ENCODE data around the gene KCNE5. TPM values are rescaled to one million over a fixed set of nuclear protein-coding genes. Genes with fewer than 3 reads are reported as not detected.
"Not testable (repeated sequence)": the region's sequence is repeated elsewhere in the genome, so short reads cannot be mapped to it uniquely, and the experiment has no call there.

KCNE5 gene
- polyA plus RNA-seq, 2 donors = 0.06 to 0.07 TPM

DNA sequence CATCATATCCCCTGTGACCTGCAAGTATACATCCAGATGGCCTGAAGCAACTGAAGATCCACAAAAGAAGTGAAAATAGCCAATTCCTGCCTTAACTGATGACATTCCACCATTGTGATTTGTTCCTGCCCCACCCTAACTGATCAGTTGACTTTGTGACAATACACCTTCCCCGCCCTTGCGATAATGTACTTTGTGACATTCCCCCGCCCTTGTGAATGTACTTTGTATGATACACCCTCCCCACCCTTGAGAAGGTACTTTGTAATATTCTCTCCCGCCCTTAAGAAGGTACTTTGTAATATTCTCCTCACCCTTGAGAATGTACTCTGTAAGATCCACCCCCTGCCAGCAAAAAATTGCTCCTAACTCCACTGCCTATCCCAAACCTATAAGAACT, 48.9 kb downstream of the KCNE5 start:
- H3K4me3 ChIP-seq (ENCODE audit: low read depth in 1 of 2, low read length in 2 of 2); H3K36me3 ChIP-seq (ENCODE audit: control insufficient read depth in 2 of 2, insufficient read depth in 2 of 2, low read length in 1 of 2); H3K9me3 ChIP-seq (ENCODE audit: control insufficient read depth in 2 of 2, insufficient read depth in 1 of 2, low read depth in 1 of 2, low read length in 1 of 2); H3K4me1 ChIP-seq (ENCODE audit: control insufficient read depth in 2 of 2, insufficient read depth in 2 of 2, low read length in 1 of 2); H3K27ac ChIP-seq (ENCODE audit: low read depth in 2 of 2, low read length in 1 of 2): not testable (repeated sequence)
- 69 to 90% methylated on average over 3 to 4 of the region's 4 CpGs for WGBS, 2 donors
- H3K27me3 ChIP-seq (ENCODE audit: control insufficient read depth in 1 of 2, insufficient read depth in 2 of 2, low read length in 2 of 2) = peaks cover 0 to 12% of the 10 kb centered on the region in 2 donors

Other genes with a start within 250 kb of the KCNE5 start
- gene GUCY2F, start 143.1 kb downstream of the KCNE5 start, polyA plus RNA-seq = not detected
- gene NXT2, start 88.3 kb downstream of the KCNE5 start, polyA plus RNA-seq = 1 to 10 TPM; 3.2 to 6.8 TPM
- gene ACSL4, start 108.1 kb upstream of the KCNE5 start, polyA plus RNA-seq = 1 to 10 TPM; 5.9 to 7.4 TPM